Esophagus muscularis mucosa (tissue), 3 donors: ENCODE data around the gene DBR1.

Experiments used
- CTCF ChIP-seq, 3 experiments: fragments of 200-600 bp in 2 of 3; fragments of 450-650 bp in 1 of 3; sonication (generic) in 2 of 3; IDR thresholded peaks; one replicate each; pipeline ENCODE4 v1.5.1; 2017 to 2019; ENCODE audit warnings: antibody characterized with exemption in 3 of 3, mild to moderate bottlenecking in 2 of 3, moderate library complexity in 1 of 3
- POLR2A ChIP-seq: fragments of 450-650 bp; IDR thresholded peaks from one replicate; pipeline ENCODE4 v1.6.1; 2017; ENCODE audit warnings: antibody characterized with exemption, moderate library complexity, mild to moderate bottlenecking, low read depth
- POLR2AphosphoS5 ChIP-seq, 2 donors: sonication (generic); formaldehyde crosslinking; IDR thresholded peaks; one replicate each; pipeline ENCODE4 v1.6.1; 2017; ENCODE audit warnings: antibody characterized with exemption in 2 of 2

- no peak for TF ChIP-seq CTCF (IDR thresholded peaks at IDR 0.05)
- no peak for TF ChIP-seq POLR2A
- no peak for TF ChIP-seq POLR2AphosphoS5 (IDR thresholded peaks at IDR 0.05)
These were observed 48.2 kb upstream of the DBR1 start for GRCh38 chr3:138222942-138223287.
